ENCODE measurements around the gene KHK.

KHK gene

GRCh38 chr2:27082773-27083409 lies 3.7 kb upstream of the KHK start:
- no peak for DNase-seq

DNA sequence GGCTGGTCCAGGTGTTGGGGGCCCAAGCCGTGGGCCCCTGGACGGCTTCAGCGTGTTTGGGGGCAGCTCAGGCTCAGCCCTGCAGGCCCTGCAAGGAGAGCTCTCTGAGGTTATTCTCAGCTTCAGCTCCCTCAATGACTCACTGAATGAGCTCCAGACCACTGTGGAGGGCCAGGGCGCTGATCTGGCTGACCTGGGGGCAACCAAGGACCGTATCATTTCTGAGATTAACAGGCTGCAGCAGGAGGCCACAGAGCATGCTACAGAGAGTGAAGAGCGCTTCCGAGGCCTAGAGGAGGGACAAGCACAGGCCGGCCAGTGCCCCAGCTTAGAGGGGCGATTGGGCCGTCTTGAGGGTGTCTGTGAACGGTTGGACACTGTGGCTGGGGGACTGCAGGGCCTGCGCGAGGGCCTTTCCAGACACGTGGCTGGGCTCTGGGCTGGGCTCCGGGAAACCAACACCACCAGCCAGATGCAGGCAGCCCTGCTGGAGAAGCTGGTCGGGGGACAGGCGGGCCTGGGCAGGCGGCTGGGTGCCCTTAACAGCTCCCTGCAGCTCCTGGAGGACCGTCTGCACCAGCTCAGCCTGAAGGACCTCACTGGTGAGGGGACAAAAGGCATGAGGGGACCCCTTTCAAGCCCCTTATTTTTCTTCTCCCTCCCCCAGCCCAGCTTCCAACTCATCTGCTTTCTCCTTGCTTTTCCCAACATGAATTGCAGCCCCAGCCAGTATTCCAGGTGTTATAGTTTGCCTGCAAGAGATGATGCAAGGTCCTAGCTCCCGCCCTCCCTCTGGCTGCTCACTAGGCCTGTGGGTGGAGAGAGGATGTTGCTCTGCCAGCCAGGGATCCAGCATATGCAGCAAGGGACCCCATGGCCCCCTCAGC lies 2.9 kb upstream of the KHK start:
- DNase-seq = no peak

DNA sequence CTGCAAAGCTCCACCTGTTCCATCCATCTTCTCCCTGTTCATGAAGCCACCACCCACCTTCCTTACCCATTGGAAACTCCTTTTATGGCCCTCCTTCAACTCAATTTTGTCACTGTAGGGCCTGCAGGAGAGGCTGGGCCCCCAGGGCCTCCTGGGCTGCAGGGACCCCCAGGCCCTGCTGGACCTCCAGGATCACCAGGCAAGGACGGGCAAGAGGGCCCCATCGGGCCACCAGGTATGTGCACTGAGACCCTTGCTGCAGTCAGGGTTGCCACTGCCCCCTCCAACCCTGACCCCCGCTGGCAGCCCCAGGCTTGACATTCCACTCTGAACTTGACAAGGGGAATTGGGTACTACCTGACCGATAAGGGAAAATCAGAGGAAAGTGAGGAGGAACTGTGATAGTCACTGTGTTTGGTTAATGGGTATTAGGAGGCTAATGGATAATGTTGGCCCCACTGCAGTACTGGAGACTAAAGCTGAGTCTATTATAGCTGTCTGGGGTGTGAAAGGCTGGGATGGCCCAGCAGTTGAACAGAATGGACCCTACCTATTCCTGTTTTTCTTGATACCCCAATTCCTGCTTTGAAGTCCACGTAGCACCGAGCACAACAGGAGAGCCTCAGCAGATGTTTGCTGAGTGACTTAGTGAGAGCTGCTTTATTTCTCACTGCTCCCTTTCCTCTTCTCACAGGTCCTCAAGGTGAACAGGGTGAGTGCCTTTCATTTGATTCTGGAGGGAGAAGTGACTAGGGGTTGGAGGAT lies 2.1 kb upstream of the KHK start:
- DNase-seq = no peak

- DNase-seq = no peak
Measured at GRCh38 chr2:27085062-27085672, 1.4 kb upstream of the KHK start.

- DNase-seq = peak; percentile 83
Measured at GRCh38 chr2:27085673-27086089, 891 bp upstream of the KHK start.

GRCh38 chr2:27086090-27086723 lies 365 bp upstream of the KHK start:
- DNase-seq = peak; percentile 100

GRCh38 chr2:27087823-27088410 lies 1.3 kb downstream of the KHK start:
- no peak for DNase-seq

DNA sequence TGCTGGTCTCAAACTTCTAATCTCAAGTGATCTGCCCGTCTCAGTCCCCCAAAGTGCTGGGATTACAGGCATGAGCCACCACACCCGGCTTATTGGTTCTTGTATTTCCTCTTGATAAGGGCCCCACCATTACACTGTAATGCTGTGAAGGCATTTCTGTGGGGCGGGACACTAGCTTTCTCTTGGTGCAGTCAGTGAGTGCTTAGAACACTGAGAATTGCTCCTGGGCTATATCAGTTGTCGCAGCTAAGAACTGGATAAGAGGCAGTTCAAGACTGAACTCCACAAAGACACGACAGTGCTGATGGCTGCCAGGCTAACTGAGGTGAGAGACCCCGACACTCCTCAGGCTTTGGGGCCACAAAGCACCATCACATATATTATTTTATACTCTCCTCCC lies 2.1 kb downstream of the KHK start:
- no peak for DNase-seq

DNA sequence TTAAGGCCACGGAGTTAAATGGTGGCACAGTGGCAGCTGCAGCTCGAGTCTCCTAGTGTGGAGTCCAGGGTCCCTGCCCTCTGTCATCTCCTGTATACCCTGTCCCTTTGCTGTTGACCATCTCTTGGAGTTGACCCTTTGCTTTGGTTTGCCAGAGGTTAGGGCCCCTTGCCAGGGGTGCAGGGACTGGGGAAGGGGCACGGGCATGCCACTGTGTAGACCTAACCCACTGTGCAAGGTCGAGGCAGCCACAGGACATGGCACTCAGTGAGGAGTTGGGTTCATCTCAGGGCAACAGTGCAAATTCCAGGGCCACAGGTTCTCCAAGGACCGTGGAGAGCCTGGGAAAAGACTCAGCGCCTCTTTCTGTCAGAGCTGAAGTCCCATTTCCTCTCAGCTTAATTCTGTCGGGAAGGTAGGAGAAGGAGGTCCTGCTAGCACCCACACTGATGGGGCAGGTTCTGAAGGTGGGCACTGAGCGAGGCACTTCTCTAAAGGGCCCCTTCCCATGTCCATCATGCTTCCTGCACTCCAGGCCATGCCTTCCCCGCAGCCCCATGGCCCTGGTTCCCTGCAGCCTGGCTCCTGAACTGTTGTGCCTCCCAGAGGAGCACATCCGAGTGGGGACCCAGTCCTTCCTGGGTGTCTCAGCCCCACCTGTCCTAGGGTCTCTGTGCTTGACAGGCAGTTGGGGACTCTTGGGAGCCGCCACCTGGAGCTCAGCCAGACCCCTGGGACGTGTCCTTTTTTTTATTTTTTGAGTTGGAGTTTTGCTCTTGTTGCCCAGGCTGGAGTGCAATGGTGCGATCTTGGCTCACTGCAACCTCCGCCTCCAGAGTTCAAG lies 2.8 kb downstream of the KHK start:
- DNase-seq = no peak

GRCh38 chr2:27091746-27092695 lies 5.4 kb downstream of the KHK start:
- DNase-seq = no peak

DNA sequence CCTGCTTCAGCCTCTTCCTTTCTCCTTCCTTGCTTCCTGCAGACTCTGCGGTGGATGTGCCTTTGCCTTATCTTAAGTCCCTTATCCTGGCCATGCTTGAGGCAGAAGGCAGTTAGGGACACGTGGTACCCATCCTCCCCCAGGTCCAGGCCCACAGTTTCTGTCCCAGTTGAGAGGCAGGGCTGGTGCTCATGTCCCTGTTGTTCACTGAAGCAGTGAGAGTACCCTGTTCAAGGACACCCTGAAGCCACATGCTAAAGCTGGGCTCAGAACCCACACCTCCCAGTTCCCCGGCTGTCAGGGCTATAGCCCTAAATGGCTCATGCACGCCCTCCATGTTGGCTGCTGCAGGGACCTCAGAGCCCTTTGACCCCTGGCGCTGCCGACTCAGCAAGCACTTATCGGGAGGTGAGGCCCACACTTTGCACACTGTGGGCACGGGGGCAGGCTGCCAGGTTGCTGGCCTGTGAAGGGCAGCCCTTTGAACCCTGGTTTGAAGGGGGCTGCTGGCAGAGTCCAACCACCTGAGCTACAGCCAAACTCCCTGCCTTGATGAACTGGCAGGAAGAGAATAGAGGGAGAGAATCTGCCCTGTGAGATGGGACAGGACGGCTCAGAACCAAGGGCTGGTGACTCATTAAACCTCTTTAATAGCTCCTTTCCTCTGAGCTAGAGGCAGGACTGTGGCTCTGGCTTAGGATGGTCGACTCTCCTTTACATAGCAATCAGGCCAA lies 6.3 kb downstream of the KHK start:
- DNase-seq = no peak

DNA sequence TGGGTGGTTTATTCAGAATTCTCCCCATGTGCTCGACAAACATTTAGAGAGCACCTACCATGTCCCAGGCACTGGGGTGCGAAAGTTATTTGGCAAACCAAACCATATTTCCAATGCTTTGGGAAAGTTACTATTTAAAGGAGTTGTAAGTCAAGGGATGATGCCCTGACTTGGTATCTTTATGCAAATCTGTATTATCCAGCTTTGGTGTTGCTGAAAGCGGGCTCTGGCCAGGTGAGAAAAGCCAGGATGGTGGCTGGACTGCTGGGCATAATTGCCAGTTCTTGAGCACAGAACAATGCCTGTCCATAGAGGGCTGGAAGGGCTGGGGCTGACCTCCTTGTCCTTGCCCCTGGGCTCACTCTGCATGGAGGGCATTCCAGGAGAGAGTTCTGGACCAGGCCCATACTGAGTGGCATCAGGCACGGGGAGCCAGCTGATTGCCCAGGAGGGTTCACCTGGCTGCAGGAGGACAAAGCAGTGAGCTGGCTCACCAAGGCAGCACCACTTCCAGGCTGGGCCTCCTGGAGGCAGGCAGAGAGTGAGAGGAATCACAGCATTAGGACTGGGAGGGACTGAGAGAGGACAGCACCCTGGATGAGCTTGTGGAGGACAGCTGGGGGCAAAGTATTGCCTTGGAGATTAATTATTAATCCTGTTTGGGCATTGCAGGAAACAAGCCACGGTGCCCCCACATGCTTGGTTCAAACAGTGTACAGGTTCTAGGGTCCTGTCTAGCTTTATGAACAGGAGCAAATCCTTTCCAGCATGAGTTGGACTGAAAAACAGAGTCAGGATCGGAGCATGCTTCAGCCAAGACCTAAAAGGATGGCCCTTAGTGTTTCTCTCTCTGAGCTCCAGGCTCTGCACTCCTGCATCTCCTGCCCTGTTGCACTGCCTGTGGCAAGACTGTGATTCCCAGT lies 7.1 kb downstream of the KHK start:
- DNase-seq = no peak

DNA sequence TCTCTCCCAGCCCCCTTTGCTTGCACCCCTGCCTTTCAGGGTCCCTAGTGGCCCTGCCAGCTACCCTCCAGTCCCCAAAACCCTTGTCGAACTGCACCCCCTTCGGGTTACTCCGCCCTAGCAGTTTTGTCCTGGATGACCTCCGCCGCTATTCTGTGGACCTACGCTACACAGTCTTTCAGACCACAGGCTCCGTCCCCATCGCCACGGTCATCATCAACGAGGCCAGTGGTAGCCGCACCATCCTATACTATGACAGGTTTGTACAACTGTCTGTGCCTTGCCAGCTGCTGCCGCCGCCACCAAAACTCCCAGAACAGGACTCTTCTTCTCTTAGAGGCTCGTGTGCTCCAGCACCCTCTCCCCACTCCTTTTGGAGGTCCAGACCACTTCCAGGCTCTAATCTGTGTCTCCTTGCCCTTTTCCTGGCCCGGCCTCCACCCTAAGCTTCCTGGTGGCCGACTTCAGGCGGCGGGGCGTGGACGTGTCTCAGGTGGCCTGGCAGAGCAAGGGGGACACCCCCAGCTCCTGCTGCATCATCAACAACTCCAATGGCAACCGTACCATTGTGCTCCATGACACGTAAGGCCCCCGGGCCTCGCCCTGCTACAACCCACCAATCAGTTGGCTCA lies 7.9 kb downstream of the KHK start:
- no peak for DNase-seq

DNA sequence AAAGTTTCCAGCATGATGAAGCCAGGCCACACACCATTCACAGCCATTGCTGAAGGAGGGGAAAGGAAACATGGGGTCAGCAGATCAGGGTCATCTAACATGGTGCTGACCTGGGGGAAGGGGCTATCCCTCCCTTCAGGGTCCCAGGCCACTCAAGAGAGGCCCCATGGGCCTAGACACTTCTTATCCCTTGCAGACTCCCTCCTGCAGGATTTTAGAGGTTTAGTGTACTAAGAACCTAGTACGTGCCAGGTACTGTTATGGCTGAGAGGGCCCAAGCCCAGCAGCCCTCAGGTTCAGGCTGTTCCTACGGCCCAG lies 8.8 kb downstream of the KHK start:
- DNase-seq = no peak

DNA sequence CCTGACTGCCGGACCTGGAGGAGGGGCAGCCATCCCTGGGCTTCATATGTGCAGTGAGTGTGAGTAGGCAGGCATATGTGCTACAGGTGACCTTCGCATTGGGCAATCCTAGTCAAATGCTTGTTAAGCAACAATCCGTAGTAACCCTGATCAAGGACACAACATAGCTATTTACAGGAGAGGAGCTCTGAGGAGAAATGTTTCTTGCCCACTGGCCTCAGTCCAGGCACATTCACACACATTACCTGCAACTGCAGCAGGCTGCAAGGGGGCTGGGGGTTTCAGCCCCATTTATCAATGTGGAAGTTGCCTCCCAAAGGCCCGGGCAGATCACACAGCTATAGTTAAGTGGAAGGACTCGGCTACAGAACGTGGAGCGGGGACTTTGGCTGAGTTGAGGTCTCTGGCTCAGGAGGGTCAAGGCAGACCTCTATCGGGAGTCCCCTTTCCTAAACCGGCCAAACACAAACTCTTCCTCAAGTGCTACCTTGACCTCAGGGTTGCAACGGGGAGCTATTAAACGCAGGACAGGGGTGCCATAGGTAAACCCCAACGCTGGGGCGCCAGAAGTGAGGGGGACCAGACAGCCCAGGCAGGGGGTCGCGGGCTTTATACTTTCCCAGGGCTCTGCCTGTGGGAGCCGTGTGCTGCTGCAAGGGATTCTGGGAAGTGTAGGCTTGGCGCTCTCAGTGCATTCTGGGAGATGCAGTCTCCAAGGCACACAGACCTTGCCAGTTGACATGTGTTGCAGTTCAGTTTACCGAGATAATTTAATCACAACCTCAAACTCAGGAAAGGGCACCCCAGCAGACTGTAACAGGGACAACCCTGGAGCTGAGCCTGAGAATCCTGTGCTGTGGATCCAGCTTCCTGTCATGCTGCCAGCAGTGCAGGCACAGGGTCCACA lies 9.4 kb downstream of the KHK start:
- peak; percentile 73 for DNase-seq

DNA sequence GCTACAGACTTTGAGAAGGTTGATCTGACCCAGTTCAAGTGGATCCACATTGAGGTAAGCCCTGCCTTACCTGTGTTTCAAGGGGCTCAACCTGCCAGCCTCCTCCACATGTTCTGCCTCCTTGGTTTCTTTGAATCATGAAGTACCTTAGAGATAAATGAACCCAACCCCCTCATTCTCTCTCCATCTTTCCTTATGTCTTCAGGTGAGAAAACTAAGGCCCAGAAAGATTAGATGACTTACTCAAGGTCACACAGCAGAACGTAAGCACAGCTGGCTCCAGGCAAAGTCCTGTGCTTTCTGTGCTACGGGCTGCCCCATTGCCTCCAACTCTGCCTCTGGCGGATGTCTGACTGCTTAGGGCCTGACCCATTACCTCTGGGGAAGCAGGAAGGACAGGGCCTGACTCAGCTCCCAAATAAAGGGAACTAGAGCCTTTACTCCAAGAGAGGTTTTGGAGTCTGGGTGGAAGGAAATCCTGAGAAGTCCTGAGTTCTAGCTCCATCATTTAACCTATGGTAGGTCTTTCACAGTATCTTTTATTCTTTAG lies 10.3 kb downstream of the KHK start:
- no peak for DNase-seq

DNA sequence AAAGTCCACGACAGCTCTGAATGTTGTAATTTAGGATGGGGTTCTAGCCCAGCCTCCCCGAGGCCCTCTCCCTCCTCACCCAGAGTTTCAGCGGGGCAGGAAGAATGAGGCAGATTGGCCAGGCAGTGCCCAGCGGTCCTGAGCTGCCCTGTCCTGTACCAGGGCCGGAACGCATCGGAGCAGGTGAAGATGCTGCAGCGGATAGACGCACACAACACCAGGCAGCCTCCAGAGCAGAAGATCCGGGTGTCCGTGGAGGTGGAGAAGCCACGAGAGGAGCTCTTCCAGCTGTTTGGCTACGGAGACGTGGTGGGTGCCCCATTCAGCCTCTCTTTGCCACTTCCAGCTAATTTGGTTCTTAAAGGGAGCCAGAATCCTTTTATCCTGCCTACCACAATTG lies 10.8 kb downstream of the KHK start:
- no peak for DNase-seq

Measured in activated CD8-positive, alpha-beta memory T cell treated with anti-CD3 and anti-CD28 coated beads for 24 hours (primary cell).